ENCODE data around the gene EFNA5.
A peak's percentile ranks its signal among the peaks of the same experiment; 100 is the strongest.

EFNA5 gene

DNA sequence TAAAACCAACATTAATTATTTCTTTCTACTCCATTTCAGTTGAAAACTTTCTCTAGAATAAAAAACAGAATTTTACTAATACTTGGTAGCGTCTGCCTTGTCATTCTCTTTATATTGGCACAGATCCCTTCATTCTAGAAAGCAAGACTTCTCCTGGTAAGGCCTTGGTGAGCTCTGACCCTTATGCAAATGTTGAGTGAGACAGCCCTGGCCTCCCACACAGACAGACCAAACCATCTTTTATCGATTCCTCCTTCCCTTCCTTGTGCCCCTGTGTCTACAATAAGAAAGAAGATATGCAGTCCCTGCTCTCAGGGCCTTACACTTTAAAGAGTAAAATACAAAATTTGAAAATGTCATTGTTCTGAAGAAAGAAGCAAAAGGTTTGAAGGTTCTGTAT lies 262.2 kb downstream of the EFNA5 start:
- DNase-seq (ENCODE audit: low read depth) = no peak
- no peak overlapping the region for H3K4me3 ChIP-seq (ENCODE audit: low read depth, low read length)
- TF ChIP-seq, protein P1, sequence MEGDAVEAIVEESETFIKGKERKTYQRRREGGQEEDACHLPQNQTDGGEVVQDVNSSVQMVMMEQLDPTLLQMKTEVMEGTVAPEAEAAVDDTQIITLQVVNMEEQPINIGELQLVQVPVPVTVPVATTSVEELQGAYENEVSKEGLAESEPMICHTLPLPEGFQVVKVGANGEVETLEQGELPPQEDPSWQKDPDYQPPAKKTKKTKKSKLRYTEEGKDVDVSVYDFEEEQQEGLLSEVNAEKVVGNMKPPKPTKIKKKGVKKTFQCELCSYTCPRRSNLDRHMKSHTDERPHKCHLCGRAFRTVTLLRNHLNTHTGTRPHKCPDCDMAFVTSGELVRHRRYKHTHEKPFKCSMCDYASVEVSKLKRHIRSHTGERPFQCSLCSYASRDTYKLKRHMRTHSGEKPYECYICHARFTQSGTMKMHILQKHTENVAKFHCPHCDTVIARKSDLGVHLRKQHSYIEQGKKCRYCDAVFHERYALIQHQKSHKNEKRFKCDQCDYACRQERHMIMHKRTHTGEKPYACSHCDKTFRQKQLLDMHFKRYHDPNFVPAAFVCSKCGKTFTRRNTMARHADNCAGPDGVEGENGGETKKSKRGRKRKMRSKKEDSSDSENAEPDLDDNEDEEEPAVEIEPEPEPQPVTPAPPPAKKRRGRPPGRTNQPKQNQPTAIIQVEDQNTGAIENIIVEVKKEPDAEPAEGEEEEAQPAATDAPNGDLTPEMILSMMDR (IDR thresholded peaks at IDR 0.05; ENCODE audit: insufficient read depth, low read depth, low read length, missing control alignments) = no peak

DNA sequence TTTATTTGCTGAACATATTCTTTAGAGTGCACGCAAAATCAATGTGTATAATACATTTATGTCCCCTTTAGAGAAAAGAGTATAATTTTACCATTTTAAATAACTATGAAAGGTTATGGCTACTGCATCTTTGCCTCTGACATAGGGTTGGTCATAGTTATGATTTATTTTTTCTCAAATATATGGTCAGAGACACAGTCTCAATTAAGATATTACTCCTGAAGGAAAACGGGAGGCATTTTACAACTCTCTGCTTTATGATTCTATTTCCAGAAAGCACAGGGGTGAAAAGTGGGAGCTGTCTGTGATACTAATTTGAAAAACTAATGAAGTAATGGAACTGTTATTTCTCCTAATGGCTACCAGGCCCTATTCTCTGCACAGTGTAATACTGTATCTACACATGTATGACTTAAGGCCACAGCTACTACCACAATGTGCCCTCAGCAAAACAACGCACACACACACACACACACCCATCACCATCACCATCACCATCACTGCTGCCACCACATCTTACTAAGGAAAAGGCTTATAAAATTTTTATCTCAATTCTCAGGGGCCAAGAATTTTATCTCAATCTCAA lies 262.9 kb downstream of the EFNA5 start:
- no peak overlapping the region for H3K4me3 ChIP-seq (ENCODE audit: low read depth, low read length)
- DNase-seq (ENCODE audit: low read depth) = no peak
- TF ChIP-seq, protein P1 (IDR thresholded peaks at IDR 0.05; ENCODE audit: insufficient read depth, low read depth, low read length, missing control alignments) = no peak

DNA sequence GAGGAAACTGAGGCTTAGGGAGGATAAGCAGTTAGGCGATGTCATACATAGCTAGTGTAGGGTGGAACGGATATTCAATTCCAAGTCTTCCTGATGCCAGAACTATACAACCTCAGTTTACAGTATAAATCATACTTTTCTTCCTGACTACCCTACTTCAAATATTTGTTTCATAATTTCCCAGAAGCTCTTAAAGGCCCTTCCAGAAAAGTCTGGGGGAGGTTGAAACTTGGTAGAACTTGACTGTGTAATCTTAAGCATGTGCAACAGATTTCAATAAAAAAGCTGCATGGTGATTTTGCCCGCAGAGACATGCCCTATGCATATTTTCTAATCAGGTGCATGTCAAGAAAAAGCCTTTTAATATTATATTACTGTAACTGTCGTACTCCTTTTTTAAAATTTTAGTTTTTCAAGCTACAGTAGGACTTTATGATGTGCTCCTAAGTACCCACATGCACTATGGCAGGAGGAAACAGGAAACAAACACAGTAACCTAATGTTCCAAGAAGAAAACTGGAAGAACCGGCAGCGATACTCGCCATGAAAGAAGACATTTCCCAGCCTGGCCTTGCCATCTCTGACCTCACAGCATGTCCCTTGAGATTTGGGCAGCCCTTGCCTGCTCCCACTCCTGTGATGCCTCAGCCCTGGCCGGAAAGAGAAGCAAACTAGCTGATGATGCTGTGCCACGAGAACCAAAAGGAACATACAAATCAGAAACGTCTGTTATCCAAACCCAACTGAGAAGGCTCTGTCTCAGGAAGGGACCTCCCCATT lies 266.0 kb downstream of the EFNA5 start:
- TF ChIP-seq, protein P1 (IDR thresholded peaks at IDR 0.05; ENCODE audit: insufficient read depth, low read depth, low read length, missing control alignments) = no peak
- DNase-seq (ENCODE audit: low read depth) = peak; percentile 35
- H3K4me3 ChIP-seq (ENCODE audit: low read depth, low read length) = no peak overlapping the region

DNA sequence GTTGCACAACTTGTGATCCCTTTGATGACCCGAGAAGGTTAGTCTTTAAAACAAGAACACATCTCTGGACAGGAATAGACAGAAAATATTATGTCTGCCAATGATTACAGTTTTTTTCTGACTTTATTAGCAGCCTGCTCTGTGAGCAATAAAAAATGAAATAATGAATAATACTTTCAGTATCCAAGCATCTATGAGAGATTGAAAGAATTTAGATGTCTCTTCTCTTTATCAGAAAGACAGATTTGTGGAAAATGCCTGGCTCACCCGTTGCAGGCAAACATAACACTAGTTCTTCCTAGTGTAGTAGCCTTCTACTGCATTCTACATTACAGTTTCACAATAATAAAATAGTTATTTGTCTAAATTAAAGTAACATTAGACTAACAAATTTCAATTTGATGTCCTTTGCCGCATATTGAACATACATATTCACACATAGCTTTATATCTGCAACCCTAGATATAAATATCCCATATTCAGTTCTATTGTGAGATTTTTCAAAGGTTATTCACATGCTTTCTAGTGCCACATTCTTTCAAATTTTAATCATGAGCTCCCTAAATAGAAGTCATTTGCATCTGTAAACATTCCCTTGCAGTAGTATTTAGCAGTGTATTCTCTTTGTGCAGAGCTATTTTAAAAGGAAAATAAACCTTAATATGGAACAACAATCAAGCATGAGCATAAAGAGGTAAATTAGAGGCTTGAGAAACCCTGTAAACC lies 267.3 kb downstream of the EFNA5 start:
- H3K4me3 ChIP-seq (ENCODE audit: low read depth, low read length) = no peak overlapping the region
- TF ChIP-seq, protein P1 (IDR thresholded peaks at IDR 0.05; ENCODE audit: insufficient read depth, low read depth, low read length, missing control alignments) = no peak
- no peak for DNase-seq (ENCODE audit: low read depth)

DNA sequence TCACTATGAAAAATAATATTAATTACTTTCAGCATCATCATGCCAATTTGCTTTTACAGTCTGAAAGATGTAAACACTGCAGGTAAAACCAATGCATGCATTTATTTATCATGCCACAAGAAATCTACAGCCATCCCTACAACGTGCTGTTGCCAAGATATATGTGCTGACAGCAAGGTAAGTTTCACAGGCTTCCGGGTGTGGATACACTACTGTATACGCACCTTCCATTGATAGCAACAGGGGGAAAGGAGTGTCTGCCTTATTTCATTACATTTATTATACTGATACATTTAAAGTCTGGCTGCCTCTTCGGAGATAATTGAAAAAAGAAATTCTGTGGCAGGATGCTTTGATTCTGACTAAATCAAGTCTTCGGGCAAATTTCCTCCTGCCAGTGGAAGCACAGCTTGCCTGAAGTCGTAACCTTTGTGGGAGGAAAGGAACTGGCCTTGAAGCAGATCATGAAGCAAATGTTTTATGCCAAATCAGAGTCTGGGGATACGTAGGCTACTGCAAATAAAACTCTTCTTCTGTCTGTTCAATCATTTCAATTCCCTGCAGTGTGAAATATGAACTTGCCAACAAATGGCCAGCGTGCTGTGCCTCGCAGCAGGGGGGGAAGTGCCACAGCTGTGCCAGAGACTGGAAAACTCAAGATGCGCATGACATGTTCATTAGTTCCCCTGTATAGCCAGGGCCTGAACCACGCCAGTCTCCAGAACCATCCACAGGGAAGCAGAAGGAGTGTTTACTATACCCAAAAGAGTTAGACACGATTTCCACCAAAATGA lies 268.1 kb downstream of the EFNA5 start:
- DNase-seq (ENCODE audit: low read depth) = no peak
- TF ChIP-seq, protein P1 (IDR thresholded peaks at IDR 0.05; ENCODE audit: insufficient read depth, low read depth, low read length, missing control alignments) = no peak
- H3K4me3 ChIP-seq (ENCODE audit: low read depth, low read length) = no peak overlapping the region

DNA sequence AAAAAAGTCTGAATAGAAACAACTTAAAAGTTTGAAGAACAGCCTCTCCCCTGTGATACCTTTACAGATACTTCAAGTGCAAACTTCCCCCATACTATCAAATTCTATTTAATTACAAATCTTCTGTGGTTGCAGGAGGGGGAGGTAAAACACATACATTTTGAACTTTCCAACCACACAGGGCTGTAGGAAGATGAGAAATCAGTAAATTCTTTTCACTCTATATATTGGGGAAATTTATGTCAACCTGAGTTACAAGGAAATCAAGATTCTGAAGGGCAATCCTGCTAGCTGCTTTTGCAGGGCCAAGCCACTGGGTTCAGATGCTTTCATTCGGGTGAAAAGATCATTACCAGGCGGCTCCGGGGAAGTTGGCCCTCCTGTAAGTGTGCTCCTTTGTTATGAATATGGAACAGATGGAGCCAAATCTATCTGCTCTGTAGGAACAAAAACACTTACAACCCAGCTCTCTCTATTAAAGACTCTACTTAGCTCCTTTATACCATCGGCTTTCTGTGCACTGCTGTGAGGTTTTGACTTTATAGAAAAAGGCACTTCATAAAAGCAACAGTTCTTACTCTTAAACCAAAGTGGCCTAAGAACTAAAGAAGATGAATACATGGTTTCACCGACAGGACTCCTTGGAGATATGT lies 269.1 kb downstream of the EFNA5 start:
- H3K4me3 ChIP-seq (ENCODE audit: low read depth, low read length) = no peak overlapping the region
- TF ChIP-seq, protein P1 (IDR thresholded peaks at IDR 0.05; ENCODE audit: insufficient read depth, low read depth, low read length, missing control alignments) = no peak
- DNase-seq (ENCODE audit: low read depth) = no peak

Measured in GM12865 (cell line).